ENCODE results near the gene DNAH6.

DNAH6 gene

DNA sequence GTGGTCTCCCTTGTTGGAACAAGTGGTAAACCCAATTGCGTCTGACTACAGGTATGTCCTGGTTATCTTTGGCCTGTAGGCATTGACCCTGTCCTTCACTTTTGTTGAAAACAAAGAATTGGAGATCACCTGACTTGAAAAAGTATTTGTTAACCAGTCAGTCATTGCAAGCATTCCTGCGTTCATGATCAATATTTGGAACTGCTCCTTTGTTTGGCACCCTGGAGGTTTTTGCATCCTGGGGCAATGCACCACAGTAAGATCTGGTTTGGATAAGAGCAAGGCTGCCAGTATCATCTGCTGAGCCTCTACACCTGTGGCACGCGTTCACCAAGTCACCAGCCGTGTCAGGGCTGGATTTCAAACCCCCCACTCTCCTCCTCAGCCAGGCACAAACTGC lies 115.7 kb downstream of the DNAH6 start:
- DNase-seq, result no peak

DNA sequence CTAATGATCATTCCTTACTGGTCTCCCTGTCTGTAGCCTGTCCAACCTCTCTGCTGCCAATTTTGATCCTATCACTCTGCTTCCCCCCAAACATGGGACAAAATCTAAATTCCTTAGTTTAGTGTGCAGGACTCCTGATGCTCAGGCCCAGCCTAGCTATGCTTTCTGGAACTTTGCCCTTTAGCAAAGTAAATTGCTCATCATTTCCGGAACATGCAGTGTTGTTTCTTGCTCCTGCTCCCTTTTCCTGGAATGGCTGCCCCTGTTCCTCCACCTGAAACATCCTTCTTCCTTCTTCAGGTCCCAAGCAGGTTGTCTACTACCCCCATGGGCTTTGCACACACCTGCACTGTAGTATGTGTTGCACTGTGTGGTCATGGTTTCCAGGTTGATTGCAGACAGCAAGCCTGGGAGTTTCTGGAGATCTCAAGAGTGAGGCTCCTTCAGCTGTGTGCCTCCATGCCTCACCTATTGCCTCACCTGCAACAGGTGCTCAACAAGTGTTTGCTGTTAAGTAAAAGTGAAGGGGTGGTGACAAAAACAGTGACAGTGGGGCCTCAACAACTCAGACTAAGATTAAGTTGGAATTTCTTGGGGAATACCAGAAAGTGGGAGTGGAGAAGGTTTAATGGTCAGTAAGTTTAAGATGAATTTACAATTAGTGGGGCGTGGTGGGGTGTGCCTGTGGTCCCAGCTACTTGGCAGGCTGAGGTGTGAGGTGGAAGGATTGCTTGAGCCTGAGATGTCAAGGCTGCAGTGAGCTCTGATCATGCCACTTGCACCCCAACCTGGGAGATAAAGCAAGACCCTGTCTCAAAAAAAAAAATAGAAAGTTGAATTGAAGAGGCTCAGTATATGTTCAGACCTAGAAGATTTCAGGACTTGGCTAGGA lies 120.0 kb downstream of the DNAH6 start:
- DNase-seq, result no peak

DNA sequence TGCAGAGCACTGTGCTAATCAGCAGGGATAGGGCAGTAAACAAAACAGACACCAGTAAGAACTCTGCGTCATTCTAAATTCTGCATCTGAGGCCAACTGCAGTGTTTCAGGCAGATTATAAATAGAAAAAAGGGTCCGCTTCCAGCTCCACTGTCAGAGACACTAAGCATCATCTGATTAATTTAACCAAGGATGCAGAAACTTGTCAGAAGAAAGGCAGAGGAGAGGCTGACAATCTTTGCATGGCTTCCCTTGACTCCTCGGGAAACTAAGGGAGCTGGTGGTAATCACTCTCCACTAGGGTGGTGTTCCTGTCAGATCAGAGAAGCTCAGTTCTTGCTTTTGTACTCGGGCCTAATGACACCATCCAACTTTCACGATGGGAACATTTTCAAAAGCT lies 123.5 kb downstream of the DNAH6 start:
- DNase-seq, result no peak

DNA sequence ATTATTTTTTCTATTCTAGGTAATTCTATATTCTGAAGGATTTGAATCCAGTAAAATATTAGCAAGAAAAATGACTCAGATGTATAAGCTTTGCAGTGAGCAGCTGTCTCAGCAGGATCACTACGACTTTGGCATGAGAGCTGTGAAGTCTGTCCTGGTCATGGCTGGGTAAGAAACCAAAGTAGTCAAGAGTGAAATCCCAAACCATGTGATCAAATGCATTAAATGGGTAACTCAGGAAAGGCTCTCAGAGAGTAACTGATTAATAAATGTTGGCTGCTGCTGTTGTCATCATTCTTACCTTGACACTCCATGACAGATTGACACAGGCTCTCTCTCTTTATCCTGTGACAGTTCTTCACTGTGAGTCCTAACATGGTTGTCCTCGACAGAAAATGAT lies 124.1 kb downstream of the DNAH6 start:
- no peak for DNase-seq

DNA sequence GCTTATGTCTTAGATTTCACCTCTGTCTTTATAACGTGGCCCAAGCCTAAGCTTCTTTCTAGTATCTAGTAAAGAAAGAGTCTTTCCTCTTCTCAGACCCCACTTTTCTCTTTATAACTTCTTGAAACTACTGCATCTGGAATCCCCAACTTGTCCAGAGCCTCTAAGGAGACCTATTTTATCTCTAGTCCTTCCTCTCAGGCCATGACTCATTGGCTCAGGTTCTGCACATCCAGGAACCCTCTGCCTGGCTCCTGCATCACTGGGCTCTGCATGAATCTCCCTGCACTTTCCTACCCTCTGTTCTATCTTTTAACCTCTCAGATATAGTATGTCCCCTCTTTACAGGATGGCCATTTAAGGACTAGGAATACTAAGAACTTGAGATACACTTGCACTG lies 124.7 kb downstream of the DNAH6 start:
- no peak for DNase-seq

DNA sequence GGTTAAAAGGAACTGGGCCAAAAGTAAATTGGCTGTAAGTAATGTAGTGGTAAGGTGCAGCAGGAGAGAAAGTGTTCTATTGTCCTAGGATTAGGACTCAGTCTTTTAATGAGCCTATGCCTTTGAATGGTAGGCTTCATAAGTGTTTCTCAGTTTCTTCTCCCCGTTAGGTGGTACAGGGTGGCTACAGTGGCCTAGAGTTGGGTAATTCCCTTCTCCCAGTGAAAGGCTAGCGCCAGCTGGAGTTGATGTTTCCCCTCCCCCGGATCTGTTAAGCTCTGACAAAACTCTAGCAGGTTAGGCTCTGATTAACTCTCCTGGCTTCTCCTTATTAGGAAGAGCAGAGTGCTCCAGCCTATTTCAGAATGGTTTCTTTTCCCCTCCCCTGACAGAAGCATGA lies 127.7 kb downstream of the DNAH6 start:
- no peak for DNase-seq

DNA sequence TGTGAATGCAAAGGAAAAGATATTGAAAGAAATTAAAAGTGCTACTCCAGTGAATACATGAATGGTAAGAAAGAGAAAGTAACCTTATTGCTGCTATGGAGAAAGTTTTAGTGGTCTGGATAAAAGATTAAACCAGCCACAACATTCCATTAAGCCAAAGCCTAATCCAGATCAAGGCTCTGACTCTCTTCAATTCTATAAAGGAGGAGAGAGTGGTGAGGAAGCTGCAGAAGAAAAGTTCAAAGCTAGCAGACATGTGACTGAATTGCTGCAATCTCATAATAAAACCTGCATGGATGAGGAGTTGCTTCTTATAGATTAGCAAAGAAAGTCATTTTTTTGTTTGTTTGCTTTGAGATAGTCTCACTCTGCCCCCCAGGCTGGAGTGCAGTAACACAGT lies 130.2 kb downstream of the DNAH6 start:
- no peak for DNase-seq

DNA sequence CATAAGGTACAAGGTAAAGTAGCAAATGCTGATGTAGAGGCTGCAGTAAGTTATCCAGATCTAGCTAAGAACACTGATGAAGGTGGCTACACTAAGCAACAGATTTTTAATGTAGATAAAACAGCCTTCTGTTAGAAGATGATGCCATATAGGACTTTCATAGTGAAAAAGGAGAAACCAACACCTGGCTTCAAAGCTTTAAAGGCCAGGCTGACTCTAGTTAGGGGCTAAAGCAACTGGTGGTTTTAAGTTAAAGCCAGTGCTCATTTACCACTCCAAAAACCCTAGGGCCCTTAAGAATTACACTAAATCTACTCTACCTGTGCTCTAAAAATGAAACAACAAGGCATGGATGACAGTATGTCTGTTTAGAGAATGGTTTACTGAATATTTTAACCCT lies 131.0 kb downstream of the DNAH6 start:
- no peak for DNase-seq

DNA sequence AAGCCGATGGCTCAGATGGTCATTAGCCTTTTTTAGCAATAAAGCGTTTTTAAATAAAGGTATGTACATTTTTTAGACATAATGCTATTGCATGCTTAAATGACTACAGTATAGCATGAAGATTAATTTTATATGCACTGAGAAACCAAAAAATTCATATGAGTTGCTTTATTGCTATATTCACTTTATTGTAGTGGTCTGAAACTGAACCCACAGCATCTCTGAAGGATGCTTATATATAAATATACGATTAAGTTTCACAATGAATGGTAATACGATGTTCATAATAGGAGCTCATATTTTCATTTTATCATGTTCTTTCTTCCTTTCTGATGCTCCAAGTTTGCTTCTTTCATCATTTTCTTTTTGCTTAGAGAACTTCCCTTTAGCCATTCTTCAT lies 132.8 kb downstream of the DNAH6 start:
- DNase-seq, result no peak

DNA sequence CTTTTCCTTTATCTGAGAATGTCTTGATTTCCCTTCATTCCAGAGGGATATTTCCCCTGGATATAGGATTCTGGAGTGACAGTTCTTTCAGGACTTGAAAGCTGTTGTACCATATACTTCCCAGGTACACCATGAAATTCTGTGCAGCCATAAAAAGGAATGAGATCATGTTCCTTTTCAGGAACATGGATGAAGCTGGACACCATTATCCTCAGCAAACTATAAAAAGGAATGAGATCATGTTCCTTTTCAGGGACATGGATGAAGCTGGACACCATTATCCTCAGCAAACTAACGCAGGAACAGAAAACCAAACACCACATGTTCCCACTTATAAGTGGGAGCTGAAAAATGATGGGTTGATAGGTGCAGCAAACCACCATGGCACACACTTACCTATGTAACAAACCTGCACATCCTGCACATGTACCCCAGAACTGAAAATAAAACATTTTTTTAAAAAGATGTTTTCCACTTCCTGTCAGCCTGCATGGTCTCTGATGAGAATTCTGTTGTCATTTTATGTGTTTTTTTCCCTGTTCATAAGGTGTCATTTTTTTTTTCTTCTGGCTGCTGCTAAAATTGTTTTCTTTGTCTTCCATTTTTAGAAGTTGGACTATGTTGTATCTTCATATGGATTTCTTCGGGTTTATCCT lies 133.3 kb downstream of the DNAH6 start:
- DNase-seq, result peak in 3 of 6 experiments; percentile 41 to 61 (median 51)

DNA sequence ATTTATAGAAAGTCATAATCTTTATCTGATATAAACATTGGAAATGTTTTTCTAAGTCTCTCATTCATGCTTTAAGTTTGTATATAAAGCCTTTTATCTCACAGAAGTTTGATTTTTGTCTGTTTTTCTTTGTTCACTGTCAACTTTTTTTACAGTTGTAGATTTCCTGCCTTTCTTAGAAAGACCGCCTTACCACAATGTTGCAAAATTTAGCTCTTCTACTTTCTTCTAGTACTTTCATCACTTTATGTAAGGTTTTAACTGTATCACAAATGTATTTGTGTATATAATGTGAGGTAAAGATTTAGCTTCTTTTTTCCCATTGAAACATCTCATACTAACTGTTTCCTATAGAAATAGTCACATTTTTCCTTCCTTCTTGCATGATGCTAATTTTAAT lies 136.1 kb downstream of the DNAH6 start:
- DNase-seq, result peak in 3 of 6 experiments; percentile 47 to 57 (median 51)

DNA sequence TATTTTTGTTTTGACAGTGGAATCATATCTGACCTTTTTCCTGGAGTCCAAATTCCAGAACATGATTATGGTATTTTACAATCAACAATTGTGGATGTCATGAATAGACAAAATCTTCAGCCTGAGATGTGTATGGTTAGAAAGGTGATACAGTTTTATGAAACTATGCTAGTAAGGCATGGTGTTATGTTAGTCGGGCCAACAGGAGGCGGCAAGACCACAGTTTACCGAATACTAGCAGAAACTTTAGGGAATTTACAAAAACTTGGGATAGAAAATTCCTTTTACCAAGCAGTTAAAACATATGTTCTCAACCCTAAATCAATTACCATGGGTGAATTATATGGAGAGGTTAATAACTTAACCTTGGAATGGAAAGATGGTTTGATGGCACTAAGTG lies 137.0 kb downstream of the DNAH6 start:
- DNase-seq, result no peak

DNA sequence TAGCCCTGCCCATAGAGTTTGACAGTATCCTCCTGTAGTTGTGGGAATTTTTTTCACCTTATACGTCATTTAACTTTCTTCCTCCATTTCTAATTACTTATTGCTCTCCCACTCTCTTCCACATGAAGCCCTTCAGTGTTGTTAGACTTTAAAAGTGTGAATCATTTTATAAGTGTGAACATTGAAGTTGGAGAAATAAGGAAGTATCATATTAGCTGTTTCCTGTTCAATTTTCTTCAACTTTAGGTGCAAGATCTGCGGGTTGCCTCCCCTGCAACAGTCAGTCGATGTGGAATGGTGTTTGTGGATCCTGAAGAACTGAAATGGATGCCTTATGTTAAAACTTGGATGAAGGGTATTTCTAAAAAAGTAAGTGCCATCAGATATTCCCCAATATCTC lies 138.1 kb downstream of the DNAH6 start:
- no peak for DNase-seq

DNA sequence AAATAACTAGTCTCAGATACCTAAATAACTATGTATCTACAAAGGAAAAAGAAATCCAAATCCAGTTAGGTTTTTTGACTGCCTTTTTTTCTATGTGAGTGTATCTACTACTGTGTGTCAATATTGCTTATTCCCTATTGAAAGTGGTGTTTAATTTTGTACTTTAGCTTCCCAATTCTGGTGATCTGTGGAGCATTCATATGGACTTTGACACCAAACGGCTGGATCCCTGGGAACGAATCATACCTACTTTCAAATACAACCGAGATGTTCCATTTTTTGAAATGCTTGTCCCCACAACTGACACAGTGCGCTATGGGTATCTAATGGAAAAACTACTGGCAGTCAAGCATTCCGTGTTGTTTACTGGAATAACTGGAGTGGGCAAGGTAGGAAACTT lies 152.8 kb downstream of the DNAH6 start:
- DNase-seq, result no peak

DNA sequence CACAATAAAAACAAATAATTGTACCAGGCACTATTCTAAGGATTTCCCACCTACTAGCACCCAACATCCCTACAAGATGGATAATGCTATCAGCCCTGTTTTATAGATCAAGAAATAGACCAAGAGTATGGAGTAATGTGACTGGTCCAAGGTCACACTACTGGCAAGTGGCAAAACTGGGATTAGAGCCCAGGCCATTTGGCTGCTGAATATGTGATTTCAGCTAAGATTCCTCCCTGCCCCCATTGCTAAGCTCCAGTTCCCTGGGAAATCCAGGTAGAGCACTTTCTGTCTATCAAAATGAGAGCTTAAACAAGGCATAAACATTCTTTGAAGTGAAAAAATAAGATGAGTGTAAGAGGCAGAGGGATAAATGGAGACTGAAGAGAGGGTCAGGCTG lies 157.8 kb downstream of the DNAH6 start:
- no peak for DNase-seq

DNA sequence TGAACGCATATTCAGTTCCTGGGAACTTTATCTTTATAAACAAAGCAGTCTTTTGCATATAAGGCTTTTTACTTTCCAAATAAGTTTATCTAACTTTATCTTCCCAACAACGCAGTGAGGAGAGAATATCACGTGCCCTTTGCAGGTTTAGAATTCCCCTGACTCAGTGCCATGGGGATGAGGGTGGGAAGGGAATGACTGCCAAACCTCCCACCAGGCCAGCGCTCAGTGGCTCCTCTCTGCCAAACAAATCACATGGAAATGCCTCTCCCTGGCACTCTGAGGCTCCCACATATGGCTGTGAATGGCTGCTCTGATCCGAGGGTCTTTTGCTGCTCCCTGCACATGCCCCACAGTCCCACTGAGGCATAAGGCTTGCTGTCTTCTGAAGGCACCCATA lies 158.3 kb downstream of the DNAH6 start:
- DNase-seq, result no peak

DNA sequence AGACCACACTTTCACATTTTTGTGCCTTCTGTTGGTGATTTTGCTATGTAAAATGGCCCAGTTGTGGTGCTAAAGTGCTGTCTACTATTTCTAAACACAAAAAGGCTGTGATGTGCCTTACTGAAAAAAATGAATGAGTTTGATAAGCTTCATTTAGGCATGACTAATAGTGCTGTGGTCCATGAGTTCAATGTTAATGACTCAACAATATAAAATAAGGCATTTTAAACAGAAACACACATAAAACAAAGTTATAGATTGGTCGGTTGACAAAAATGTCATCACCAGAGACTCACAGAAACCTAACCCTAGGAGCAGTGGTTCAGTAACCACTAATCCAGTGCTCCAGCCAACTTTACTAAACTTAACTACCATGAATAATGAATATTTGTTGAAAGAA lies 160.0 kb downstream of the DNAH6 start:
- DNase-seq, result no peak

DNA sequence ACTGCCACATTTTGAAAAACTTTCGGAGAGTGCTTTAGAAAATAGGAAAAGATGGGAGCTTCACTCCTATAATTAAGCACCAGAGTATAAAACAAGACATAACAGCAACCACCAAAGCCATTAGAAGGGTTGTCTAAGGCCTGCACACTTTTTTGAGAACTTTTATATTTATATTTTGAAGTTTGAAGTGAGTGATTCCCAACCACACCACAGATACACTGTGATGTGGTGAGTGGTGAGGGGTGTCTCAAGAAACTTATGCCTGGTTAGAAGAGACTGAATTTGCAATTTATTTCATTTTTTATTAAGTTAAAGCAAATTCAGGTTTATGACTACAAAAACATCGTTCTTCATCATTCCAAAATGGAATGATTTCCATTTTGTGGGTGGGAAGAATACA lies 161.9 kb downstream of the DNAH6 start:
- DNase-seq, result peak in 2 of 6 experiments; percentile 4

DNA sequence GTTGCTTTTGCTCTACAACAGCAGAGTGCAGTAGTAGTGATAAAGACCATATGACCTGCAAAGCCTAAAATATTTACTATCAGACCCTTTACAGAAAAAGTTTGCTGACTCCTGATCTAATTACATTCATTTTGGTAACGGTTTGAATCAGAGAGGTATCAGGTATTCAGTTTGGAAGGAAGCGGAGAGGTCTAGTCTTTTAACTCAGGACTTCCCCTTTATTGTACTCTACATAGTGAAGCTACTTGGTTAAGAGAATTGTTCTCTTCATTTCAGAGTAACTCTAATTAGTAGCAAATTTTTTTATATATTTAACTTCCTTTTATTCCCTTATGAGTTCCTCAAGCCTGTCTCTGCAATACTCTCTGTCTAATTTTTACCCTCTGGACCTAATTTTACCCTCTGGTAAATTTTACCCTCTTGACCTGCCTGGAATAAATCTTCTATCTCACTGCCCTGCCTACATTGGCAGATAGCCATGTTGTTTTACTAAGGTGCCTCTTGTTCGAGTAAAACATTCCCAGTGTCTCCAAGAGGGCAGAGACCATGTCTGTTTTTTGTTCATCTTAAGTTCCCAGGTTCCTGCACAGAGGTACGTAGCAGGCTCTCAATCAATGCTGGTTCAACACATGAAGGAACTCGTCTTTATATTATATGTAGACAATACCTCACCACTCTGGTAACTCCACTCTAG lies 170.6 kb downstream of the DNAH6 start:
- DNase-seq, result peak in 2 of 6 experiments; percentile 23 to 27

DNA sequence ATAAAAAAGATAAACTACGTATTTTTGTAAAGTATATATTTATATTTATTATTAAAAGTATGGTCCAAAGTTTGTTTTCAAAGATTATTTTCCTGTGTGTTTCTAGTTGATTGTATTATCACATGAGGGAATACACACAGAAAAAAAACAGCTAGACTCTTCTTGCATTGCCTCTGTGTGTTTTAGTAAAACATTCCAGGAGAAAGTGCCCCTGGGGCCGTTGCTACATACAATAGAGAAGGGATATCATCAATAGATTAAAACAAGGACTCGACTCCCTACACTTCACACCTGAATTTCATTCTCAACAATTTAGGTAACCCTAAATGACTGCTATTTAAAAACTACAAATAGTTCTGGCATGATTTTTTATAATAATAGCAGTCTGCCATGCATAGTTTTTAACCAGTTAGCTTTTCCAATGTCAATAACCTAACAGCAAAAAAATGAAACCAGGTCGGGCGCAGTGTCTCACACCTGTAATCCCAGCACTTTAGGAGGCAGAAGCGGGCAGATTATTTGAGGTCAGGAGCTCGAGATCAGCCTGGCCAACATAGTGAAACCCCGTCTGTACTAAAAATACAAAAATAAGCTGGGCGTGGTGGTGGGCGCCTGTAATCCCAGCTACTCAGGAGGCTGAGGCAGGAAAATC lies 171.3 kb downstream of the DNAH6 start:
- DNase-seq, result no peak

DNA sequence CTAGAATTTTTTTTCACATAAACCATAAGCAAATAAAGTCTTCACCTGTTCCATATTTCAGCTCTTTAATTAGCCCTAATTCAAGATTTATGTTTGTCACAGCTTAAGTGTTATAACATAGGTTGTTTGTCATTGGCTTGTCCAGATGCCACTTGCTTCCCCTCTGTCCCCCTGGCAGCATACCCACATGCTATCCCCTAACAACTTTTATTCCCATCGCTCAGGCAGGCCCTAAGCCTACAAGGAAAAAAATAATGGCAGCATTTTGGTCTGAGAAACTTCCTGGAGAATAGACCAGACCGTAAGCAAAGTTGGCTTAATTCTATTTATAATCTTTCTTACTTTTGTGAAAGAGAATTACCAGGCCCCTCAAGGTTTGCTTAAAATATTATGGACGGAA lies 173.9 kb downstream of the DNAH6 start:
- DNase-seq, result no peak

DNA sequence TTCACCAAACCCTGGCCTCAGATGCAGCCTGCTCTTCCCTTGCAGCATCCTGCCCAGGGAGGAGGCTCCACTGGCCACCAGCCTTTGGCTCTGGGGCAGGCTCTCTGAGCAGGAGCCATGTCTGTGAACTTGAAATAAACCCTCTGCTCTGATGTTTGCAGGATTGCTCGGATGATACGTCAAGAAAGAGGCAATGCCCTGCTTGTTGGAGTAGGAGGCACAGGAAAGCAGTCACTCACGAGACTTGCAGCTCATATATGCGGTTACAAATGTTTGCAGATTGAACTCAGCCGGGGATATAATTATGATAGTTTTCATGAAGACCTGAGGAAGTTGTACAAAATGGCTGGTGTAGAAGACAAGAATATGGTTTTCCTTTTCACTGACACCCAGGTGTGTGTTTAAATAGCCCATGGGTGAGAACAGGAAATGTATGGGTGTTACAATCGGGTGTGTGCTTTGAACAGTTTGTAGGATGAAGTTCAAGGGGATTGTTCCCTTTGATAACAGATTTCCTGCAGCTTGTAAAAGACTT lies 177.9 kb downstream of the DNAH6 start:
- DNase-seq, result peak; percentile 13 to 82 (median 56)

DNA sequence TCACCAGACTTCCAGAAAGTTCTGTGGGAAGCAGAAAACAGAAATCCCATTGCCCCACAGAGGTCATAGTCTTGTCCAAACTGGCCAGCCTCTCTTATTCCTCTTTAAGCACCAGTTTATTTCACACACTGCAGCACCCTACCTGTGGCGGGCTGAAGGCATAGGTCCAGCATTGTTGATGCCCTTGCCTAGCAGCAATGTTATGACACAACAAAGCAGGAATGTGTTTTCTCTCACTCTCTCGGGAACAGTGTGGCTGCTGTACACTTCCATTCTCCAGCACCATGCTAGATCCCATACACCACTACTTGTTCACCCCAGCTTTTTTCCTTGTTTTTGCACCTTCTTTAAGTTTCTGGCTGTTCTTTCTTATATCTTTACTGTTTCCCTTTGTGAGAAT lies 181.6 kb downstream of the DNAH6 start:
- DNase-seq, result no peak

Measured in stimulated activated naive CD4-positive, alpha-beta T cell (primary cell).